Anterior cingulate cortex (tissue), 58 donors: ENCODE data around the gene ACOT8.
"Not testable (repeated sequence)": the region's sequence is repeated elsewhere in the genome, so short reads cannot be mapped to it uniquely, and the experiment has no call there.

Experiments used
- DNase-seq, 58 donors: peaks; one replicate each; lab custom pipeline; 2025; lab: John Stamatoyannopoulos, UW

Gene ACOT8

GRCh38 chr20:45798935-45799642 lies 58.1 kb downstream of the ACOT8 start:
- peak in 22 of 58 donors; percentile 1 to 49 (median 9) for DNase-seq

- not testable (repeated sequence) for DNase-seq
Measured at GRCh38 chr20:45797955-45798354, 59.2 kb downstream of the ACOT8 start.

- not testable (repeated sequence) for DNase-seq
Measured at GRCh38 chr20:45797510-45797909, 59.7 kb downstream of the ACOT8 start.

GRCh38 chr20:45796337-45797065 lies 60.7 kb downstream of the ACOT8 start:
- no peak for DNase-seq

DNA sequence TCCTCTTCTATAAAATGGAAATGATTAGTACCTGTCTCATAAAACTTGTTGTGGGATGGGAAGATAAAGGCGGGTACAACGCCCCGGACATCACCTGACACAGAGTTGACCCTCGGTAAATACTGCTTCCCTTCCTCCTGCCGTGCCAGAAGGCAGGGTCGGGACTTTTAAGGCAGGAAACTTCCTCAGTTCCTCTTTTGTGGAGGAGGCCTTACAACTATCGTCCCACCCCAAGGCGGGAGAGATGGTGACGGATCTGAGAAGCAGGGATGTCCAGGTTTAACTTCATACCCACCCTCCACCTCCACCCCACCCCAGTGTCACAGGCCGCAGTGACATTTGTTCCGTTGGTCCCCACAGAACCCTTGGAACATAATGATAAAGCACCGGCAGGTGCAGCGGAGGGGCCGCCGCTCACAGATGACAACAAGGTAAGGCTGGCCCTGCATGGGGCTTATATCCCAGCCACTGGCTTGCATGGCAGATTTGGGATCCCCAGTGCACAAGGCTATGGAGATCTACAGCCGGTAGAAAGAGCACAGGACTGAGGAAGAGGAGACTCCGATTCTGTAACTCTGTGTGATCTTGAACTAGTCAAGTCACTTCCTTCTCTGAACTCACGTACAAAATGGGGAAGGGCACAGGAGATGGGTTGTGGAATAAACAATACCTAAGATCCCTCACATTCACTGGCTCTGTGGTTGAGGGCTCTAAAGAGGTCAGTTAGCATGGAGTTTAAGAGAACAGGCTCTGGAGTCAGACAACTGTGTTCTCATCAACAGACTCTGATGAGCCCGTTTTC lies 64.7 kb downstream of the ACOT8 start:
- DNase-seq = peak in 4 of 58 donors; percentile 4 to 27 (median 8)
